GM18505 (cell line): ENCODE results near the gene TINAGL1.

Source experiments
- ATAC-seq: cut with Tn5 transposase; IDR thresholded peaks from one replicate; pipeline ENCODE4 v1.9.1; 2021; ENCODE audit not compliant: unreplicated experiment
- POLR2A ChIP-seq: IDR thresholded peaks from 4 replicates; pipeline ENCODE4 v1.6.1; 2011; ENCODE audit warnings: borderline replicate concordance; ENCODE audit not compliant: insufficient read depth, insufficient read length; ENCODE audit errors: extremely low read depth

TINAGL1 gene, protein sequence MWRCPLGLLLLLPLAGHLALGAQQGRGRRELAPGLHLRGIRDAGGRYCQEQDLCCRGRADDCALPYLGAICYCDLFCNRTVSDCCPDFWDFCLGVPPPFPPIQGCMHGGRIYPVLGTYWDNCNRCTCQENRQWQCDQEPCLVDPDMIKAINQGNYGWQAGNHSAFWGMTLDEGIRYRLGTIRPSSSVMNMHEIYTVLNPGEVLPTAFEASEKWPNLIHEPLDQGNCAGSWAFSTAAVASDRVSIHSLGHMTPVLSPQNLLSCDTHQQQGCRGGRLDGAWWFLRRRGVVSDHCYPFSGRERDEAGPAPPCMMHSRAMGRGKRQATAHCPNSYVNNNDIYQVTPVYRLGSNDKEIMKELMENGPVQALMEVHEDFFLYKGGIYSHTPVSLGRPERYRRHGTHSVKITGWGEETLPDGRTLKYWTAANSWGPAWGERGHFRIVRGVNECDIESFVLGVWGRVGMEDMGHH

DNA sequence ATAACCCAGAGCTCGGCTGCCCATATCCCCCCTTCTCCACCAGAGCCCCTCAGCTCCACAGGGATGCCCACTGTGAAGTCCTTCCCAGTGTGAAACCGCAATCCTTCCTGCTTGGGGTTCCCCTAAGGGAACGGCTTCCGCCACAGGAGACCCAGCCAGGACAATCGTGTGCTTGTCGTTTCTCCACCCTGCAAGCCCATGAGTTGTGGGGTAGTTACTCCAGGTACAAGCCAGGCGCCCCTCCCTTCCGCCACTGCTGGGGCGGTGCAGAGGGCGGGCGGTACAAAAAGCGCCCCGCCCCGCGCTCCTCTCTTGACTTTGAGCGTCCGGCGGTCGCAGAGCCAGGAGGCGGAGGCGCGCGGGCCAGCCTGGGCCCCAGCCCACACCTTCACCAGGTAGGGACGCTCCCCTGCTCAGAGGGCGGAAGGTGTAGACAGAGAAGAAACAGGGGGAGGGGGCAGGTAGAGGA, at the start of gene TINAGL1:
Gene TINAGL1 (plus strand): TSS at position 315 of the 469 bp plus-strand sequence. CDS start 634 bp downstream, outside the sequence.
- TF ChIP-seq POLR2A: no peak
- no peak for ATAC-seq

DNA sequence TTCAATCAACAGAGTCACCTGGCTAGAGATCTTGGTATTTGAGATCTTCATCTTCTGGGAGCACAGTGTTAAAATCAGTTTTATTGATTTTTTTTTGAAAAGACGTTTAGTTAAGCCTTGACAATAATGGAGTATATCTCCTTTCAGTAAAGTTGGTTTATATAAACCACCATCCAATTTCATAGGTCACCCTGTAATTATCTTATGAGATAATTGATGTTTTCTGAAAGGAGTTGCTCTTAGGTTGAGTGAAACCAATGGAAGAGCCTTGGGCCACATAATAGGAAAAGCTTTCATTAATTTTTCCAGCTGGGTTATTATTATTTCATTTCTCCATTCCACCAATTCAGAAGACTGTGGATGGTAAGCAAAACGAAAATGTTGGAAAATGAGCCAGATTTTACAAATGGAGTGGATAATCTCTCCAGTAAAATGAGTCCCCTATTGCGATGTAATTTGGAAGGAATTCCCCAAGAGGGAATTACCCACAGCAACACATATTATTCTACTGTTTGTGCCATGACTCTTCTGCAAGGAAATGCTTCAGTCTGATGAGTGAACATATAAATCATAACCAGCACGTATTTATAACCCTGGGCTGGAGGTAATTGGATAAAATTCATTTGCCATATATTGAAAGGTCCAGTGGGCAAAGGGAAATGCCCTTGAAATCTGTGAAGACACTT, 46.2 kb upstream of the TINAGL1 start:
- TF ChIP-seq POLR2A: no peak
- ATAC-seq: no peak

DNA sequence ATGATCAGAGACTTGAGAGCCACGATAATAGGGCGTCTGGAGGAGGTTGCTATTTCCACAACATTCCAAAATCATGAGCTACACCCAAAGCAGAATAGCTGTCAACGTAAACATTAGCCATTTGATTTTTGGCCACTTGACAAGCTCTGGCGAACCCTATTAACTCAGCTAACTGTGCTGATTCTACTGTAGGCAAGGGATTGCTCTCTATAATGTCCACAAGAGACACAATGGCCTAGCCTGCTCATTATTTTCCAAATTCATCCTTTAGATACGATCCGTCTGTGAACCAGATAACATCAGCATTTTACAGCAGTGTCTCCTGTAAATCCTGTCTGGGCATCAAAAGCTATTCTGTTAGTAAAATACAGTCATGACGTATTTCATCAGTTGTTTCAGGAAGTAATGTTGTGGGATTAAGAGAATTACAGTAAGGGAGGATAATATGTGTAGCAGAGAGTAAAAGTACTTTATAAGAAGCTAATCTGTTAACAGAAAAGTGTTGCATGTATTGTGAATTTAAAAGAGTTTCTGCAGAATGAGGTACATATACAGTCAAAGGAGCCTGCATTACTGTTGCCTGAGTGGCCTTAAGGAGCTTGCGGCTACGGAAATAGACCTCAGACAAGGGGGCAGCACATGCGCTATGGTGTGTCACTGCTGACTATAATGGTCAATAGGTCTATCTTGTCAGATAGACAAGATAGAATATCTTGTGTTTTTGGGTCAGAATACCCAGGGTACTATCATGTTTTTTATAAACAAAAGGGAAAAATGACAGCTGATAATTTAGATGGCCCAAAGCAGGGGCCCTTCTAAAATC, 44.9 kb upstream of the TINAGL1 start:
- ATAC-seq: no peak
- TF ChIP-seq POLR2A: no peak

DNA sequence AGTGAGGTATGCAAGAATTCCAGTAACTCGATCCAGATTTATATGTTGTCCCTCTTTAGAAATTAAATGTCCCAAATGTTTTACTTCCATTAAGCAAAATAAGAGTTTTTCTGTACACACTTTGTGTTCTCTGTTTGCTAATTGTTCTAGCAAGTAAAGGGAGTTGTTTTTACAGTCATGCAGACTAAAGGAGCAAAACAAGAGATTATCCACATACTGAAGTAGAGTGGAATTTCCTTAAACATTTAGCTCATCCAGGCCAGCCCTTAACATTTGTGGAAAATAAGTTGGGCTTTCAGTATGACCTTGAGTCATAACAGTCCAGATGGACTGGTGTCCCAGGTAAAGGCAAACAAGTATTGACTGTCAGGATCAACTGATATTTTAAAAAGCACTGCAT, 44.1 kb upstream of the TINAGL1 start:
- no peak for ATAC-seq
- no peak for TF ChIP-seq POLR2A

DNA sequence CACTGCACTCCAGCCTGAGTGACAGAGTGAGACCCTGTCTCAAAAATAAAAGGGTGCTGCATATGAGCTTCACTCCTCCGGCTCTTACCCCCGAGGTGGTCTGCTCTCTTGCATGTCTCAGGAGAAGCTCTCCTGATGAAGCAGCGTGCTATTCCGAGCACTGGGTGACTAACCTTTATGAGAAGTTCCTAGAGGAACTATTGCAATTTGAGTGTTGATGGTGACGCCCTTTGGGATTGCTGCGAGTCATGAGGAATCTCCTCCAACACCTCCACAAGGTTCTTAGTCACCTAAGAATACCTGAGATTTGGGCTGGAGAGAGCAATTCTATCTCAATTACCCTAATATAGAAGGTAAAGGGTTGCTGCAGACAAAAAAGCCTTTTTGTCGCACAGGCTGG, 40.8 kb upstream of the TINAGL1 start:
- TF ChIP-seq POLR2A: no peak
- no peak for ATAC-seq

DNA sequence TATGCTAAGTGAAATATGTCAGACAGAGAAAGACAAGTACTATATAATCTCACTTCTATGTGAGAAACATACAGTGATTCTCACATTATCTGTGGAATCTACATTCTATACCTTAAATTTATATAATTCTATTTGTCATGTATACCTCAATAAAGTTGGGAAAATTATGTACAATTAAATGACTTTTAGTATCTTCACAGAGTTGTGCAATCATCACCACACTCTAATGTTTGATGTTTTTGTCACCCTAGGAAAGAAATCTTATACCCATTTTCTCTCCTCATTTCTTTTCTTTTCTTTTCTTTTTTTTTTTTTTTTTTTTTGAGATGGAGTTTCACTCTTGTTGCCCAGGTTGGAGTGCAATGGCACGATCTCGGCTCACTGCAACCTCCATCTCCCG, 37.0 kb upstream of the TINAGL1 start:
- ATAC-seq: no peak
- no peak for TF ChIP-seq POLR2A

DNA sequence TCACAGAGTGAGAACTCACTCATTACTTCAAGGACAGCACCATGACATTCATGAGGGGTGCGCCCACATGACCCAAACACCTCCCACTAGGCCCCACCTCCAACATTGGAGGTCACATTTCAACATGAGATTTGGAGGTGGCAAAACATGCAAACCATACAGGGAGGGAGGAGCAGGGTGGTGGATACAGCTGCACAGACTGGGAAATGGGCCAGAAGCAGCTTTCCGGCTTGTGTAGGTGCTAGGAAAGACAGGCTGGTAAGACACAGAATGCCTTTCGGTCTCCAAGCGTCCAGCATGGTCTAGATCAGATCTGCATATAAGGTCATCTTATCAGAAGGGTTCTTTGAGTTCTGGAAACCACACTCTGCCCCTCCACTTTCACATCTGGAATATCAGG, 35.1 kb upstream of the TINAGL1 start:
- TF ChIP-seq POLR2A: no peak
- no peak for ATAC-seq

DNA sequence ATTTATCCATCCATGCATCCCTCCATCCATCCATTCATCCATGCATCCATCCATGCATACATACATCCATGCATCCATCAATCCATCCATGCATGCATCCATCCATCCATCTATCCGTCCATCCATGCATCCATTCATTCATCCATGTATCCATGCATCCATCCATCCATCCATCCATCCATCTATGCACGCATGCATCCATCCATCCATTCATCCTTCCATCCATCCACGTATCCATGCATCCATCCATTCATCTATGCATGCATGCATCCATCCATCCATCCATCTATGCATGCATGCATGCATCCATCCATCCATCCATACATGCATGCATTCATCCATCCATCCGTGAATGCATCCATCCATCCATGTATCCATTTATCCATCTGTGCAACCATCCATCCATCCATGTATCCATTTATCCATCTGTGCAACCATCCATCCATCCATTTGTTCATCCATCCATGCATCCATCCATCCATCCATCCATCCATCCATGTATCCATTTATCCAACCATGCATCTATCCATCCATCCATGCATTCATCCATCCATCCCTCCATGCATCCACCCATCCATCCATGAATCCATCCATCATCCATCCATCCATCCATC, 30.3 kb upstream of the TINAGL1 start:
- TF ChIP-seq POLR2A: no peak
- no peak for ATAC-seq

DNA sequence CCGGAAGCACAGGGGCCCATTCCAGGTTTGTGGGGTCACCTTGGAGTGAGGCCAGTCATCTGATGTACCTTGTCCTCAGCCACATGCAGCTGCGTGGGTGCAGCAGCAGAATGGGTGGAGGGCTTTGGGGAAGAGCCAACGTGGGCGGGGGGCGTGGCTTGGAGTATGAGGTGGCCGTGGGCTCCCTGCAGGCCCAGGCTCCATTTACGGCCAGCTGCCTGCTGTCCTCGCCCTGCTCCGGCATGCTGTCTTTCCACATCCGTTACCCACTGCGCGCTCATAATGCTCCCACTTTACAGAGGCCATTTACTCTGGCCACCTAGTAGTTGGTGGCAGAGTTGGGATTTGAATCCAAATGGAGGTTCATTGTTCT, 27.8 kb upstream of the TINAGL1 start:
- no peak for TF ChIP-seq POLR2A
- no peak for ATAC-seq

DNA sequence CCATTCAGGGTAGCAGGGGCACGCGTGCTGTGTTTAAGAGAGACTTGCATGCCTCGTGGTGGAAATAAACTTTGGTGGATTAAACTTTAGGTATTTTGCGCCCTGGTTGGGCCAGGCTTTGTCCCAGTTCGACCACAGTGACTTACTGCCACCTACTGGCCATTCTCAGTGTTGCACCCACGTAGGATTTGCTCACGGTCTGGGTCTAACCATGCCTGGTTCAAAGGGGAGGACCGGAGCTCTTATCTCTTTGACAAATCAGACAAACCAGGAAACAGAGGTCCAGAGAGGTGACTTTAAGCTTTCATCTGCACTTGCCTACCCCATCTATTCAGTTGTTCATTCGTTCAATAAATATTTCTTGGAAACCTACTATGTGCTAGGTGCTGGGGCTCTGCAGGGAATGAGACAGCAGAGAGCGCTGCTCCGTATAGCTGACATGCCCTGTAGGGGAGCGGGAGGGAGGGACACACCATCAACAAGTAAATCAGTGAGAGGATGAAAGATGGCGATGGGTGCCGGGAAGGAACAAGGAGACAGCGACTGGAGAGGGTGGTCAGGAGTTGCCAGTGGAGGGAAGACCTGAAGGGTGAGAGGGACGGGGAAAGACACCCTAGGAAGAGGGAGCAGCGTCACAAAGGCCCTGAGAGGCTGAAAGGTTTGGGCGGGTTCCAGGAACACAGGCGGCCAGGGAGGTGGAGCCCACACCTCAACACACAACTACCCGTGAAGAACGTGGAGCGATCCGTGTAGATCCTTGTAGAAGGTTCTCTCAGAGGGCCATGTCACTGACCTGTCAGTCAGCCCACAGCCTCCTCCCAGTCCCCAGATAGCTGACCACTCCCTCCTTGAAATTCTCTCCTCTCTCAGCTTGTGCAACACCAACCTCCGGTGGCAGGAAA, 27.2 kb upstream of the TINAGL1 start:
- peak; percentile 59 for ATAC-seq
- TF ChIP-seq POLR2A: peak; percentile 32

DNA sequence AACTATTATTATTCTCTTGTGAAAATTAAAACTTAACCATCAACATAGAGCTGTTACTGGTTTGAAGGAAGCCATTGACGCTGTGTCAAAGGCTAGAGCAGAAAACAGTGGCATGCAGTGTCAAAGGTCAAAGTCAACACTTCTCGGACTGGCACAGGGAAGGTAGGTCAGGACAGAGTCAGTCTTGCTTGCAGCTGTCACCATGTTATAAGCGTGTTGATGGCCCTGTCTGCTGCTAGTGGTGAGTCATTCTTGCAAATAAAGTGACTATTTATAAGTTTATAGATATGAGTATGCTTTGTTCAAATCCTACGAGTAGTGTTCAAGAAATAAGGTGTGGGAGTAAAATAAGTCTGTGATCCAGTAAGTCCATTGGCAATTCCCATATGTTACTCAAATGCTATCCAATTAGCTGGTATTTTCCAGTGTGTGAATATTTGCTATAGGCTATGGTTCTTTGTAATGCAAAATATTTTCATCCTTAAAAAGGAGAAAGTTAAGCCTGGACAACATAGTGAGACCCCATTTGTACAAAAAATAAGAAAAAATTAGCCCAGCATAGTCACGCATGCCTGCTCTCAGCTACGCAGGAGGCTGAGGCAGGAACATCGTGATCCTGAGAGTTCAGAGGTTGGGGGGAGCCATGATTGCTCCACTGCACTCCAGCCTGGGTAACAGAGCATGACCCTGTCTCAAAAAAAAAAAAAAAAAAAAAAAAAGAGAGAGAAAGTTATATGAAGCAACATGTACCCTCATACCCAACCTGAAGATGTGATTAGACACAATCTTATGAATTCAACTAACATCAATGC, 26.3 kb upstream of the TINAGL1 start:
- no peak for ATAC-seq
- TF ChIP-seq POLR2A: no peak
